NCI-H82 (cell line): ENCODE results near the gene GFOD2.
A peak's percentile ranks its signal among the peaks of the same experiment; 100 is the strongest.
"Not testable (repeated sequence)": the region's sequence is repeated elsewhere in the genome, so short reads cannot be mapped to it uniquely, and the experiment has no call there.

ENCODE experiments used
- DNase-seq: peaks from one replicate; lab custom pipeline; 2025; lab: John Stamatoyannopoulos, UW

Gene GFOD2

GRCh38 chr16:67719048-67719777, at the start of gene GFOD2:
TSS of gene GFOD2 (minus strand) at chr16:67719316. CDS start at chr16:67685715, 33,601 bp downstream.
- peak; percentile 97 for DNase-seq

- DNase-seq, result no peak
These were observed 48.8 kb upstream of the GFOD2 start for GRCh38 chr16:67767953-67768352.

GRCh38 chr16:67766291-67766690, 47.2 kb upstream of the GFOD2 start:
- DNase-seq, result no peak

- no peak for DNase-seq
These were observed 45.1 kb upstream of the GFOD2 start for GRCh38 chr16:67764158-67764667.

GRCh38 chr16:67763066-67763465, 44.0 kb upstream of the GFOD2 start:
- no peak for DNase-seq

GRCh38 chr16:67762385-67762784, 43.3 kb upstream of the GFOD2 start:
- DNase-seq, result no peak

GRCh38 chr16:67761924-67762323, 42.8 kb upstream of the GFOD2 start:
- no peak for DNase-seq

- DNase-seq, result no peak
These were observed 41.8 kb upstream of the GFOD2 start for GRCh38 chr16:67760956-67761230.

GRCh38 chr16:67760206-67760955, 41.3 kb upstream of the GFOD2 start:
- no peak for DNase-seq

- no peak for DNase-seq
These were observed 39.9 kb upstream of the GFOD2 start for GRCh38 chr16:67758966-67759365.

GRCh38 chr16:67758006-67758405, 38.9 kb upstream of the GFOD2 start:
- no peak for DNase-seq

GRCh38 chr16:67752641-67753040, 33.5 kb upstream of the GFOD2 start:
- no peak for DNase-seq

GRCh38 chr16:67751331-67751730, 32.2 kb upstream of the GFOD2 start:
- DNase-seq, result not testable (repeated sequence)

- no peak for DNase-seq
These were observed 31.4 kb upstream of the GFOD2 start for GRCh38 chr16:67750466-67750865.

- DNase-seq, result no peak
These were observed 30.4 kb upstream of the GFOD2 start for GRCh38 chr16:67749436-67750078.

GRCh38 chr16:67748834-67749233, 29.7 kb upstream of the GFOD2 start:
- DNase-seq, result no peak

GRCh38 chr16:67746846-67747245, 27.7 kb upstream of the GFOD2 start:
- no peak for DNase-seq

- DNase-seq, result no peak
These were observed 22.0 kb upstream of the GFOD2 start for GRCh38 chr16:67741118-67741517.

GRCh38 chr16:67740391-67740790, 21.3 kb upstream of the GFOD2 start:
- DNase-seq, result no peak

GRCh38 chr16:67736858-67737257, 17.7 kb upstream of the GFOD2 start:
- no peak for DNase-seq

GRCh38 chr16:67734731-67735201, 15.7 kb upstream of the GFOD2 start:
- no peak for DNase-seq

GRCh38 chr16:67733734-67734470, 14.8 kb upstream of the GFOD2 start:
- DNase-seq, result peak; percentile 72
